ENCODE measurements around the gene PDS5A. TPM values are rescaled to one million over a fixed set of nuclear protein-coding genes. Genes with fewer than 3 reads are reported as not detected.

Gene PDS5A
- total RNA-seq, 4 donors from 2014 or later, result 58.8 to 114 (median 68.6) TPM

DNA sequence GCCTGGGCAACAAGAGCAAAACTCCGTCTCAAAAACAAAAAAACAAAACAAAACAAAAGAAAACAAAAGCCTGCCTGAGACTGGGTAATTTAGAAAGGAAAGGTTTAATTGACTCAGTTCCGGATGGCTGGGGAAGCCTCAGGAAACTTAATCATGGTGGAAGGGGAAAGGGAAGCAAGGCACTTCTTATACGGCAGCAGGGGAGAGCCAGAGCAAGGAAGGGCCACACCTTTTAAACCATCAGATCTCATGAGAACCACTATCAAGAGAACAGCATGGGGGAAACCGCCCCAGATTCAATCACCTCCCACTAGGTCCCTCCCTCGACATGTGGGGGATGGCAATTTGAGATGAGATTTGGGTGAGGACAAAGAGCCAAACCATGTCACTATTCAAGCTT lies 157.5 kb downstream of the PDS5A start:
- TF ChIP-seq CTCF (IDR thresholded peaks at IDR 0.05; ENCODE audit: low read depth), result no peak

GRCh38 chr4:39818646-39819045 lies 159.1 kb downstream of the PDS5A start:
- no peak for TF ChIP-seq CTCF (IDR thresholded peaks at IDR 0.05; ENCODE audit: low read depth)

- TF ChIP-seq CTCF (IDR thresholded peaks at IDR 0.05; ENCODE audit: low read depth), result no peak
These were observed 163.1 kb downstream of the PDS5A start for GRCh38 chr4:39814403-39815185.

DNA sequence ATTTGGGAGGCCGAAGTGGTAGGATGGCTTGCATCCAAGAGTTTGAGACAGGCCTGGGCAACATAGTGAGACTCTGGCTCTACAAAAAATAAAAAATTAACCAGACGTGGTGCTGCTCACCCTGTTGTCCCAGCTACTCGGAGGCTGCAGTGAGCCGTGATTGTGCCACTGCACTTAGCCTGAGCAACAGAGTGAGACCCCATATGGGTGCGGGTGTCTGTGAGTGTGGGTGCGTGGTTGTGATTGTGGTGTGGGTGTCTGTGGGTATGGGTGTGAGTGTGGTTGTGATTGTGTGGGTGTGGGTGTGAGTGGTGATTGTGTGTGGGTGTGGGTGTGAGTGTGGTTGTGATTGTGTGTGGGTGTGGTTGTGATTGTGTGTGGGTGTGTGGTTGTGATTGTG lies 165.2 kb downstream of the PDS5A start:
- TF ChIP-seq CTCF (IDR thresholded peaks at IDR 0.05; ENCODE audit: low read depth), result no peak

DNA sequence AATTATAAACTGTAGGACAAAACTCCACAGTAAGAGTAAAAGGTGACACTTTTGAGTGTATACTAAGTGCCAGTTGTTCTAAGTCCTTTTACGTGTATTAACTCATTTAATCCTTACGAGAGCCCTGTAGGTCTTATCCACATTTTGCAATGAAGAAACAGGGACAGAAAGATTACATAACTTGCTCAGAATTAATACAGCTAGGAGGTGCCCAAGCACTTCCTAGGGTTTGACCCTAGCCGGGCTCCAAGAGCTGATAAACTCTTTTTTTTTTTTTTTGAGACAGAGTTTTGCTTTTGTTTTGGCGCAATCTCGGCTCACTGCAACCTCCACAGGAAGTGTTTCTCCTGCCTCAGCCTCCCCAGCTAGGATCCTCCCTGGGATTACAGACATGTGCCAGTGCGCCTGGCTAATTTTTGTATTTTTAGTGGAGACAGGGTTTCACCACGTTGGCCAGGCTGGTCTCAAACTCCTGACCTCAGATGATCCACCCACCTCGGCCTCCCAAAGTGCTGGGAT lies 169.4 kb downstream of the PDS5A start:
- no peak for TF ChIP-seq CTCF (IDR thresholded peaks at IDR 0.05; ENCODE audit: low read depth)

- no peak for TF ChIP-seq CTCF (IDR thresholded peaks at IDR 0.05; ENCODE audit: low read depth)
These were observed 175.7 kb downstream of the PDS5A start for GRCh38 chr4:39802005-39802404.

DNA sequence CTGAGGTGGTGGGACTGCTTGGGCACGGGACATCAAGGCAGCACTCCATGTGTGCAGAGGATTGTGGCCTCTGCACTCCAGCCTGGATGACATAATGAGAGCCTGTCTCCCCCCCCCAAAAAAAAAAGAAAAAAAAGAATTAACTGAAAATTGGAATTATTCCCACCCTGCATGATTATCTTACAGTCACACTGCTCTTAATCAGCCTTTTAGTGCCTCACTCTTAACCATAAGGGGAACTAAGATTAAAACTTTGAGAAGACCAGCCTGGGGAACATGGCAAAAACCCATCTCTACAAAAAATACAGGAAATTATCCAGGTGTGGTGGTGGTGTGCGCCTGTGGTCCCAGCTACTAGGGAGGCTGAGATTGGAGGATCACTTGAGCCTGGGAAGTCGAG lies 185.2 kb downstream of the PDS5A start:
- no peak for TF ChIP-seq CTCF (IDR thresholded peaks at IDR 0.05; ENCODE audit: low read depth)
